OCI-M2 (cell line): ENCODE results near the gene GH1.
"Not testable (repeated sequence)": the region's sequence is repeated elsewhere in the genome, so short reads cannot be mapped to it uniquely, and the experiment has no call there.

Experiments used
- DNase-seq: peaks from one replicate; lab custom pipeline; 2025; ENCODE audit not compliant: unreplicated experiment; lab: John Stamatoyannopoulos, UW

GH1 gene

DNA sequence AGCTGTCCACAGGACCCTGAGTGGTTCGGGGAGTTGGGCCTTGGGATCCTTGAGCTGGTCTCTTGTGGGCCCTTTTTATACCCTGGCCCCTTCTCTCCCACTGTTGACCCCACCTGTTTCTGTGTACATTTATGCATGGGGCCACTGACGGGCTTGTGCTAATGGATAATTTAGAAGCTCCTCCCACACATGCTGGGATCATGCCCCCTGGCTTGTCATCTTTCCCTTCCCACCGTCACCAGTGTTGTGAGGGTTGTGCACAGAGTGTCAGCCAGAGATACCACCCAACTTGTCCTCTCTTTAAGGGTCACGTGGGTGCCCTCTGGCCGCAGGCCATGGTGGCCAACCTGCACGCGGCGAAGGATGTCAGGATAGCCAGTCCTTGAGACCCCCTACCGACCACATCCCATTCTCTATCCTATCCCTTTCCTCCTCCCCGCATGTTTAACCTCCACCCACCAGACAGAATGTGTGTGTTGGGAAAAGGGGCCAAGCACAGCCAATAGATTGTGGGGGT is at the start of gene GH1:
TSS of gene GH1 (minus strand) at position 51 of the 517 bp plus-strand sequence. CDS start 63 bp downstream, outside the sequence.
- not testable (repeated sequence) for DNase-seq

DNA sequence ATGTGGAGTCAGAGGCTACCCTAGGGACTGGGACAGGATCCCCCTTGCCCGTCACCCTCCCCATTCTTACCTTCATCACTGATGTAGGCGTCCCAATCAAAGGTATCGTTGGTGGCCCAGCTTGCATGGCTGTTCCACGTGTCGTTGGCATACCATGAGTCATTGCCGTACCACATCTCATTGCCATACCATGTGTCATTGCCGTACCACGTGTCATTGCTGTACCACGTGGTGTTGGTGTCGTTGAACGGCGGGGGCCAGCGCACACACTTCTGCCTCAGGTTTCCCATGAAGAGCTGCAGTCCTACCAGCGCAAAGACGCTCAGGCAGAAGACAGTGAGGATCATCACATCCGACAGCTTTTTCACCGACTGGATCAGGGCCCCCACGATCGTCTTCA is 49.3 kb upstream of the GH1 start:
- DNase-seq: no peak

DNA sequence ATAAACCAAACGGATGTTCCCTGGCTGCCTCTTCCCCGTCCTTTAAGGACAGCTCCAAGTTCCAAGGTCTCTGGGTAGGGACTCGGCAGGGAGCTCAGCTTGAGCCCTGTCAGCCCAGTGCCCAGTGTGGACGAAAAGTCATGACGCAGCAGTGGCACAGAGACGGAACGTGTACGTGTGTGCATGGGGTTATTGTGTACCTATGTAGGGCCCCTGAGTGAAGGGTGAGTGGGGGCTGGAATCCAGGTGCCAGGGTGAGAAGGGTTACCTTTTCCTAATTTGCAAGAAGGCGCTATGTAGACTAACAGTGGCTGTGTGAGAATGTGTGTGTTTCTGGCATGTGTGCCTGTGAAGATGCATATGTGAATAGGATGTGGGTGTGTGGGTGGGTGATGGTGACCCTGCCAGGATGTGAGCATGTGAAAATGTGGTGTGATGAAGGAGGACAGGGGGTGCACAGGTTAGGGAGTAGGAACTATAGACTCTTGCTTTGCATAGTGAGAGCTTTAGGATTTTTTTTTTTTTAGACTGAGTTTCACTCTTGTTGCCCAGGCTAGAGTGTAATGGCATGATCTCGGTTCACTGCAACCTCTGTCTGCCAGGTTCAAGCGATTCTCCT is 48.1 kb upstream of the GH1 start:
- DNase-seq: no peak

DNA sequence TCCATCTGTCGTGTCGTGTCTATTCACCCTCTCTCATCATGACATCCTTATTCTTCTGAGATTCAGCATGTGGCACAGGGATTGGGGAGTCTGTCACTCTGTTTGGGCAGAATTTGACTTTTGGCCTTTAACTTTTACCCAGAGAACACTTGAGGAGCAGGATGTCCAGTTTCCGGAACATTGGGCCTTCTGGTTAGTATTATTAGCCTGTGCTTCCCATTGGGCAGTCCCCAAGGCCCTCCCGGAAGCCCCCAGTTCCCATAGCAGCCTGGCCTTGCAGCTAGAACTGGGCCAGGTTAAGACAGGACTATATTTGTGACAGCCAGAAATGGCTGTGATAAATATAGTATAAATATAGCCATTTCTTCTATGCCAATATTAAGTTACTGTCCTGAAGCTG is 44.5 kb upstream of the GH1 start:
- no peak for DNase-seq

DNA sequence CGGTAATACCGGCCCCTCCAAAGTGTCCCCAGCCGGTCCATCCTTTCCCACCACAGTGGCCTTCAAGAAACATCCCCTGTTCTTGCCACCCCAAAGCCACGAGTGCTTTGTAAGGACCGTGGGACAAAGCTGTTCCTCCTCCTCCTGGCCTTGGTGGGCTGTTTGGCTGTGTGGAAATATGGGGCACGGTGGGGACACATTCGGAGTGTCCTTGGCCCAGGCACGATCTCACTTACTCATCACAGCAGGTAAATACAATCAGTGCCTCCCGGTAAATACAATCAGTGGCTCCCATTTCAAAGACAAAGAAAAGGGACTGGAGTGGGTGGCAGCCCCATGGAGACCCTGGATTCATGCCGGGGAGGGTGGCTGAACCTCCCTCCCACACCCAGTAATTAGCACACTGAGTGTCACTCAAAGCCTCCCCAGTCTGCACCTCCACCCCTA is 43.7 kb upstream of the GH1 start:
- DNase-seq: no peak

DNA sequence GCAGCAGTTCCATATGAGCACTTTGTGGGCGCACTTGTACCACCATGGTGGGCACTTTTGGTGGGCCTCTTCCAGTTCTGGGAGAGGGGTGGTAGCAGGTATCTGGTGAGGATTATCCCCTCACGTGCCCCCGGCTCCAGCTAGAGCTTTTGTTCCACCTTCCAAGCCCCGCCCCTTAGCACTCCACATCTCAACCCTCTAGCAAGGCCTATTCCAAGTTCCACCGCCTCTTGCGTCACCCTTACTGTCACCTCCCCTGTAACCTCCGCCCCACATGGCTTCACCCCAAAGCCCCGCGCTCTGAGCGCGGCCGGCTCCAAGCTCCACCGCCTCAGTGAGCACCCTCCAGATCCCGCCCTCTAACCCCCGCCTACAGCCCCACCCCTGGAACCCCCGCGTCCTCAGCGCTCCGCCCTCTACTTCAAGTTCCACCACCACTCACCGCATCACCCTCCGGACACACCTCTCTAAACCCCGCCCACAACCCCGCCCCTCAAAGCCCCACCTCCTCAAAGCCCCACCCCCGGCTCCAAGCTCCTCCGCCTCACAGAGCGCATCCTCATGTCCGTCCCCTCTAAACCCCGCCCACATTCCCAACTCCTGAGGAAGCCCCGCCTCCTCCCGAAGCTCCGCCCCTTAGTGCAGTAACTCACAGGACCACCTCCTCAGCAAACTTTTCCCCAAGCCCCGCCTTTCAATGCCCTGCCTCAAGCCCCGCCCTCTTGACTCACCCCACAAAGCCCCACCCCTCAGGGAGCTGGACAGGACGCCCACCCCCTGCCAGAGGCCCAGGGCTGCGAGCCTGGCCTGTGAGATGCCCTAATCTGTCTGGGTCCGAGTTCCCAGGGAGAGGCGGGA is 42.9 kb upstream of the GH1 start:
- no peak for DNase-seq

DNA sequence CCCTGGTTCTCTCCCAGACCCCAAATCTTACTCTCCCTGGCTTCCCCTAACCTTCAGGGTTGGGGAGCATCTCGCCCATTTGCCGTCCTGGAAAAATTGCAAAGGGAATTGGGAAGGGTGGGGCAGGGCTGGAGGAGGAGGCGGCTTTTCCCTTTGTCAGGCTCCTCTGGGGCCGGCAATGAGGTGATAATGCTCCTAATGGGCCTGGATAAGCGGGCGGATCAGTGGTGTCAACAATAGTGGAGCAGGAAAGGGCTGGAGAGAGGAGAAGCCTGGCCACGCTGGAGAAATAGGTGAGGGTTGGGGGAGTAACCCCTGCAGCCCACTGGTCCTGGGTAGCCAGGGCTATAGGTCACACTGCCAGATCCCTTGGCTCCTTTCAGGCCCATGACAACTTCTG is 41.8 kb upstream of the GH1 start:
- DNase-seq: no peak

DNA sequence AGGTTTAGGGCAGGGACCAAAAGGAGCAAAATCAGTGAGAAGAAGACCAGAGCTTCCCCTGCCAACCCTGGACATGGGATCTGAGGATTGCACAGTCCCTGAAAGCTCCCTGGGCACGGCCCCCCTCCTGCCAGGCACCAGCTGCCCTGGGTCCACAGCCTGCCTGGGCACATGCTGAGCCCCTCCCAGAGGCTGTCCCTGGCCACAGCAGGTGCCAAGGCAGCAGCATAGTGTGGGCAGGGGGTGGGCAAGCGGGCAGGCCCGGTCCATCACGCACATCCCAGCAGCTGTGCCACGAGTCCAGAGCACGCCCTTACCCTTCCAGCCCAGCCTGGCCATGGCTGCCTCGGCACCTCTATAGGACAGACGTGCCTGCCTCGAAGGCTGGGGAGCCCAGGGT is 41.4 kb upstream of the GH1 start:
- no peak for DNase-seq

DNA sequence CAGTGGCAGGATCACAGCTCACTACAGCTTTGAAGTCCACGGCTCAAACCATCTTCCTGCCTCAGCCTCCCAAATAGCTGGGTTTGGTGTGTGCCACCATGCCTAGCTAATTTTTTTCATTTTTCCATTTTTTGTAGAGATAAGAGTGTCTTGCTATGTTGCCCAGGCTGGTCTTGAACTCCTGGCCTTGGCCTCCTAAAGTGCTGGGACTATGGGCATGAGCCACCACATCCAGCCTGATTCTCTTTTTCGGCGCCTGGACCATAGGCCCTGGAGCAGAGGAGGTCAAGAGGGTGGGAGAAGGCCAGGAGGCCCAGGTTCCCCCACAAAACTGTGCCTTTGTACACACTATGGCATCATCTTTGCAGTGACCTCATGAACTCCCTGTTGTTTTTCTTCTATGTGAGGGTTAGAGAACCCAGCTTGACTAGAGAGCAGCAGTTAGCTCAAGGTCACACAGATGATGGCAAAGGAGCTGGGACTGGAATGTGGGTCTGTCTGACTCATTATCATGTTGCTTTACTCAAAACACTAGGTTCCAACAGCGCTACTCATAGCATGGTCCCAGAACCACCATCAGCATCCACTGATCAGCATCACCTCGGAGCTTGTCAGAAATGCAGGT is 37.8 kb upstream of the GH1 start:
- no peak for DNase-seq

DNA sequence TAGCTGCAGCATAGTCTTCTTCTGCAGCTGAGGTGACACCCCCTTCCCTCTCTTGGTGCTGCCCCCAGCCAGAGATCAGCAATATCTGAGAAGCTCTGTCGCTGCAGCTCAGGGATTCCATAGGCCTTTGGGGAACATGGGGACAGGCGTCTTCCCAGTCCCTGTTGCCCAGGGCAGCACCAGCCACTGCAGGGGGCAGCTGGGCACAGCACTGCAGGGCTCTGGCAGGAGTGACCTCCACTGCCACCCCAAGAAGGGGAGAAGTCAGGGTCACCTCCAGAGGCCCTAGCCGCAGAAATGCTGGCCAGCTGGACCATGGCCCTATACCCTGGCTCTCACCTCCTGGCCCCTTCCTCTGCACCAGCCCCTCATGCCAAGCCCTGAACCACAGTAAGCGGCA is 37.2 kb upstream of the GH1 start:
- DNase-seq: no peak

DNA sequence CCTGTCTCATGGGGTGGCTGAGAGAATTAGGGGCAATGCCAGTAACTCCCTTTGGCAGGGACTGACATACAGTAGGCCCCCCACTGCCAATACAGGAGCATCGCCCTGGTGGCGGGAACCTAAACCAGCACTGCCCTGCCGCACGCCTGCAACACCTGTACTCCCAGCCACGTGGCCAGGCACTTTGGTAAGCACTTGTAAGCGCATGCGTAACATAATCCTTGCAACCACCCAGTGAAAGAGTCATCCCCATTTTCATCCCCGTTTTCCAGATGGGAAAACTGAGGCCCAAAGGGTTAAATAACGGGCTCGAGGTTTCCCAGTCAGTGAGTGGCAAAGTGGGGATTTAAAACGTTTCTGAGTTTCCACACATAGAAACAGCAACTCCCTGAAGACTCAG is 36.6 kb upstream of the GH1 start:
- no peak for DNase-seq

DNA sequence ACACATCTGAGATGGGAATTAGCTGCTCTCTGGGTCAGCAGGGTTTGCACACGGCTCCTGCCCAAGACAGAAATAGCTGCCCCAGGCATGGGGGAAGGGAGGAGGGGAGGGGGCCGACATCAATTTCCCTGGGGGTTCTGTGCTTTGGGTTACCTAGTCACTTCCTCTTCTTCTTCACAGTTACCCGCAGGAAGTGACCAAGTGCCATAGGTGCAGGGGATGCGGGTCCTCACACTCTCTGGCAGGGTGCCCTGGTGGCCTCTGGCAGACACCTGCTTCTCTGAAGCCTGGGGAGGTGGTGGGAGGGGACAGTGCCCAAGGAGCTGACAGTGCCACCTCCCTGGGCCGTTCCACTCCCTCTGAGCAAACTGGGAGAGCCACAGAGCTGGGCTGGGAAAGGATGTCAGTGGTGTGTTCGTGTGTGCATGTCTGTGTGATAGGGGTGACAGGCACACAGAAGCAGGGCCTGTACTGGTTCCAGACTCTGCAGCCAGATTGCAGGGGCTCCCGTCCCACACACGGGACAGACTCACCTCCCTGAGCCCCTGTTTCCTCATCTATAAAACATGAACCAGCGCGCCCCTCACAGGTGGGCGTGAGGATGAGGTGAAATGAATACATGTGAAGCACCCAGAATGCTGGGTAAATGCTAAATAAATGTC is 35.9 kb upstream of the GH1 start:
- DNase-seq: no peak

DNA sequence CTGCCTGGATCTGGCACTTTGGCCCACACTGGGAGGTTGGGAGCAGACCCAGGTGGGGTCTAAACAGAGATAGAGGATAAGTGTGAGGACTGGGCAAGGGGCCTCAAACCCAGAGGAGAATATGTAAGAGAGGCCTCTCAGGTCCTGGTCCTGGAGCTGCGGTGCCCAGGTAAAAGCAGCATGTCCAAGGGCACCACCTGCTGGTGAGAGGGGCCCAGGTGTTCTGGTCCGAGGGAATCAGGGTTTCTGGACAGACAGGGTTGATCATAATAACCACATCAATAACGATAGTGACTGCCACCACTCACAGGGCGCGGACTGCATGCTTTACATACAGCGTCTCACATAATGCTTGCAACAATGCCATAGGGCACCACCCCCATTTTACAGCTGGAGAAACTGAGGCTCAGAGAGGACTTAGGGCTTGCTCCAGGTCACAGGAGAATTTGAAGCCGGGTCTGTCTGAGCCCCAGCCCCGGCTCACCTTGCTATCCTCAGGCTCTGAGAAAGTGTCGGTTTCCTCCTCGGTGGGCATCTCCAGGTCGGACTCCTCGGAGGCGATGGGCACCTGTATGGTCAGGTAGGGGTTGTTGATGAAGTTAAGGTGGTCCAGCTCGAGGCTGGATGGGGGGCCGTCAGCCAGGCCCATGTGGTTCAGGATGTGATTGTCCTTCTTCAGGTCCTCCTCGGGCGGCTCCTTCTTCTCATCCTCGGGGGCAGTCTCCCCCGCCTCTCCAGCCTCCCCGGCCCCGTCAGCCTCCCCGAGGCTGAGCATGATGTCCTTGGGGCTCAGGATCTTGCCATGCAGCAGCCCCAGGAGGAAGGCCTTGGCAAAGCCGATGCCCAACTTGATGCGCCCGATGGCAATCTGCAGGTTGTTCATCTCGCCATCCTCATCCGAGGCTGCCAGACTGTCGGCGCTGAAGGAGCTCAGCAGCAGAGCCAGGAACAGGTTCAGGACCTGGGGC is 32.6 kb upstream of the GH1 start:
- DNase-seq: no peak

DNA sequence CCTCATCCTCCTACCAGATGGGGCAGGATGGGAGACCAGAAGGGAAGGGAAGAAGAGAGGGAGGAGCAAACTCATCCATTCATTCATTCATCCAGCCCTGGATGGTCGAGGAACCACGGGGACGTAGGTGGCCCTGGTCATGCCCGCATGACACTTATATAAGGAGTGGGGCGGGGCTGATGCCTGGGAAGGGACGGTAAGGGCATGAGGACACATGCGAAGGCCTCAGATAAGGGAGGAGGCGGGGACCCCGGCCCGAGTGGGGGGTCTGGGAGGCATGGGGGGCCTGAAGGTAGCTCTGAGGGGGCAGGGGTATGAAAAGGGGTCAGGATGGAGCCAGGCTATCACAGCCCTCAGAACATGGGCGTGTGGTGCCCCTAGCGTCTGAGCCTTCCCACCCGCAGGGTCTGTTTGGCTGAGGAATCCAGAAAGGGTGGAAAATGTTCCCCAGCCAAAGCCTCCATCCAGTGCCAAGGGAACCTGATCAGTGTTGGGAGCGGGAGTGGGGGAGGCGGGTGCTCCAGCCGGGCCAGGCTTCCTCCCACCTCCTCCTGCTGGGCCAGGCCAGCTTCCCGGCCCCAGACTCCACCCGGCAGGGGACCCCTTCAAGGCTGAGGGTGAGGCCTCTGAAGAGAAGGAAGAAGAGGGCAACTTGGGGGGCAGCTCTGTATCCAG is 31.1 kb upstream of the GH1 start:
- DNase-seq: no peak

DNA sequence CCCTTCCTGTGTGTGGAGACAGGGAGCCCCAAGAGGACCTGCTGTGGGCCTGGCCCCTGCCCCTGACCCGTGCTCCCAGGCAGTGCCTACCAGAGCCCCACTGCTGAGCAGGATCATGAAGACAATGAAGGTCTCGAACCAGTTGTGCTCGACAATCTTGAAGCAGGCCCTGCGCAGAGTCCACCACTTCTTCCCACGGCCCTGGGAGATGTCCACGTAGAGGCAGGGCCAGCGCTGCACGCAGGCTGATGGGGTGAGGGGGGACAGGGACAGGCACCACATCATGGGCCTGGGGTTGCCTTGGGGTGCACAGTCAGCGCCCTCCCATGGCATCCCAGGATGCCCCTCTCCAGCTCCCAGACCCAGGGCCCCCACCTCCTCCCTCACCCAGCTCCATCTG is 29.9 kb upstream of the GH1 start:
- no peak for DNase-seq

DNA sequence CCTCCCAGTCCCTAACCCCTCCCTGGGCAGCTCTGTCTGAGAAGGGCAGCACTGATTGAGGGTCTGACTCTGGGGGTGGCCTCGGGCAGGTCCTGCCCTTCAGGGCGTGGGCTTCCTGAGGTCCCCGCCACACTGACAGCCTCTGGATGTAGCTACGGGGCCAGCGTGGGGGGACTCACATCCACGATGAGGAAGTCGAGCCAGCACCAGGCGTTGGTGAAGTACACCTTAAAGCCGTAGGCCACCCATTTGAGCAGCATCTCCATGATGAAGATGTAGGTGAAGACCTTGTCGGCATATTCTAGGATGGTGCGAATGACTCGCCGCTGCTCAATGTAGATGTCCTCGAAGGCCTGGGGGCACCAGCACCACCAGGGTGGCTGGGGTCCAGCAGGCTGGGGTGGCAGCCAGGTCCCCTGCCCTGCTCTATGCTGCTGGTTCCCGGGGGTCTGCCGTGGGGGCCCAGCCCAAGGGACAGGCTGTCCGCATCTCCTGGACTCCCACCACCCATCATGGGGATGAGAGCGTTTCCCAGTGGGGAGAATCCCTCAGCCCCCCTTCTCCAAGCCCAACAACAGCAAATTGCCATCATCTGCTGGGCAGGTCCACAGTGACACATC is 29.2 kb upstream of the GH1 start:
- DNase-seq: no peak

DNA sequence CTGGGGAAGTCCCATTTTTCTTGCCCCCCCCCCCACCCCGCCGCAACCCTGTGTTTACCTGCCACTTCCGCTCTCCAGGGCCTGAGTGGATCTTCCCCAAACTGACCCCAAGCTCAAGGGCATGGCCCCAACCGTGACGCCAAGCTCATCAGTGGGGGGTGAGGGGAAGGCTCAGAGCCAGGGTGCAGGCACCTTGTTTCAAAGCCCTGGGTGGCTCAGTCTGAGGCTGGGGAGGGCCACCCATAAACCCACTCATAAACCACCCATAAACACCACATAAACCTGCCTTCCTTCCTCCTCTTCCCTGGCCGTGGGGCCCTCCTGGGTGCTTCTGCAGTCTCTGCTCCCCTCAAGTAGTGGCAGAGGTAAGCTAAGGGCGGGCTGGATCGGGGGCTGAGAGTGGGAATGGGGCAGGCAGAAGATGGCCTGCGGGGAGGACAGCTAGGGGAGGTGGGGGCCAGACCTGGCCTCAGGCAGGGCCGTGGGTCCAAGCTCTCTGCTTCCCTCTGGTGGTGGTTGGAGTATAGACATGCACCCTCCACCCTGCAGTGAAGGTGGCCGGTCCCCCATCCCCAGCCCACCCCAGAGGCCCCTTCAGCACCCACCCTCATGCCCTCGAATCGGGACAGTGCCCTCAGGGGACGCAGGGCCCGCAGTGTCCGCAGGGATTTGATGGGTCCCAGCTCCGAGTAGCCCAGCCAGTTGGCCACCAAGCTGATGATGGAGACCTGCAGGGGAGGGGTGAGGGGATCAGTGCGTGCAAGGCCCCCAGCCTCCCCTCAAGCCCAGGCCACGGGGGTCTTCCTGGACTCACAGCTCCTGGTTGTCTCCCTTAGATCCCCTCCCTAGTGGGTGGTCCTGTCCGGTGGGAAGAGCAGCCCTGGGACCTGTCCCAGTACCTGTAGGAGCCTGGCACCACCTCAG is 28.1 kb upstream of the GH1 start:
- no peak for DNase-seq

DNA sequence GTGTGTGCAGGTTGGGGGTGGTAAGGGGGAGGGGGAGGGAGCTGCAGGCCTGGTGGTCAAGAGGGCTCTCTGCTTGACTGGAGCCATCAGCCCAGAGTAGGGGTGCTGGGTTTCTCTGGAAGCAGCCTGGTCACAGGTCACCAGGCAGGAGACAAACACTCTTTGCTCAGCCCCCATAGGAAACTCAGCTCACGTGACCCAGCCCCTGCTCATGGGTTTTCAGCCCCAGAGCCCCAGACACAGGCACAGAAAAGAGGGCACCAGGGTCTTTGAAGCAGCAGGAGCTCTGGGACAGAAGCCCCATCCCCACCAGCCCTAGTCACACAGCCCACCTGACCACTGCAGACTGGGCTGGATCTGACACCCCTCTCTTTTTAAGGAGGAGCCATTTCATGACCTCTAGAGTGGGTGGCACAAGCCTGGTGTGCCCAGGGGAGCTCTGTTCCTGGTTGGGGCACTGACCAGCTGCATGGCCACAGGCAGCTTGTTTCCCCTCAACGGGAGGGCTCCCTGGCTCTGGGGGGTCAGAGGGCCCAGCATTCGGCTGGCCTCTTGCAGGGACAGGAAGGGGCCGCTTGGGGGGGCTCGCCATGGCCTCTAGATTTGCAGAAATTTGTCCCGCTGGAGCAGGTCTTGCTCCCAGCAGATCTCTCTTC is 27.3 kb upstream of the GH1 start:
- DNase-seq: no peak
